ENCODE measurements around the gene MARCO. TPM values are rescaled to one million over a fixed set of nuclear protein-coding genes. Genes with fewer than 3 reads are reported as not detected.

Gene MARCO
- total and polyA plus RNA-seq, 2 donors (not counting 3 experiments of a cell fraction or from before 2014, with no cell fraction given): not detected

DNA sequence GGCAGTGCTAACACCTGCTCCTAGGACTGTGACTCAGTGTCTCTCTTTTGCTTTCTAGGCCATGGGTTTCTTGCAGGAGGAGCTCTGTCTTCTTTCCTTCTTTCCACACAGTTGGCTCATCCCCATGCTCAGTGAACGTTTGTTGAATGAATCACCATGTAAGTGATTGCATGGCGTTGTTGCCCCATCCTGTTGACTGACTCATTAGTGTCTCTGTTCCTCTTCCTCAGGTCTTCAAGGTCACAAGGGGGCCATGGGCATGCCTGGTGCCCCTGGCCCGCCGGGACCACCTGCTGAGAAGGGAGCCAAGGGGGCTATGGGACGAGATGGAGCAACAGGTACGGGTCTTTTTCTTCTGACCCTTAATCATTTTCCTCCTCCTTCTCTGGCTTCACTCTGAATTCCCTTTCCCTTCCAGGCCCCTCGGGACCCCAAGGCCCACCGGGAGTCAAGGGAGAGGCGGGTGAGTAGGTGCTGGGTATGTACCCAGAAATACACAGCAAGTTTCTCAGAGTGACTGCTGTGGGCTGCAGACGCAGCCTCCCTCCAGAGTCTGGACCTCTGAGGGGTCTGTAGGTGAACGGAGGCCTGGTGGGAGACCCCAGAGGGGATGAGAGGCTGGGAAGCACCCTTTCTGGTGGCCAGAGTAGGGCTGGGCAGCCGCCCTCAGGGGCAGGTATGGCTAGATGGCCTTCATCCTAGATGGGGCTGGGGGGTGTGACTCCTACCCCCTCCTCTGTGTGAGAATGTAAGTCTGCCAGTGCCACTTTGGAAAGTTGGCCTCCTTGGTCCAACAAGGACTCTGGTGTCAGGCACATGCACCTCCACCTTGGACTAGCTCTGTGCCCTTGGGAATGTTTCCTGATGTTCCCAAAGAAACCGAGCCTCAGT lies 32.4 kb downstream of the MARCO start:
- ChIA-PET POLR2A (no interaction called here), CTCF (no interaction called here)
- Histone ChIP-seq H3K4me2 (ENCODE audit: insufficient read depth, low read length) (no peak overlapping the region), H3K4me1 (ENCODE audit: control insufficient read depth, extremely low read depth, insufficient read depth, low read length) (no peaks in the 10 kb centered on the region), H2AFZ (ENCODE audit: low read depth, low read length) (no peak overlapping the region), H3K27me3 (ENCODE audit: control insufficient read depth in 2 of 2, insufficient read depth in 2 of 2, low read length in 2 of 2) (no peaks in the 10 kb centered on the region), H3K36me3 (ENCODE audit: control insufficient read depth in 2 of 2, extremely low read depth in 1 of 2, insufficient read depth in 2 of 2, low read length in 2 of 2) (no peaks in the 10 kb centered on the region), H4K20me1 (replicated peaks; ENCODE audit: control insufficient read depth, extremely low read depth, insufficient read depth, low read length) (no peaks in the 10 kb centered on the region), H3K4me3 (replicated peaks in 1 of 3; ENCODE audit: insufficient read depth in 1 of 3, low read depth in 1 of 3, low read length in 3 of 3) (no peak overlapping the region), H3K27ac (ENCODE audit: insufficient read depth, low read depth, low read length) (no peak overlapping the region), H3K9me3 (replicated peaks; ENCODE audit: control insufficient read depth, insufficient read depth, low read length) (no peaks in the 10 kb centered on the region), H3K9me1 (replicated peaks; ENCODE audit: control insufficient read depth, extremely low read depth, insufficient read depth, low read length) (no peaks in the 10 kb centered on the region), H3K79me2 (ENCODE audit: control insufficient read depth, insufficient read depth, low read length) (no peaks in the 10 kb centered on the region), H3K9ac (replicated peaks; ENCODE audit: extremely low read depth, insufficient read depth, low read length) (no peak overlapping the region)
- TF ChIP-seq EZH2 (IDR thresholded peaks at IDR 0.05; ENCODE audit: borderline replicate concordance, low read depth, low read length, severe bottlenecking) (no peak), FOS (IDR thresholded peaks at IDR 0.05; ENCODE audit: borderline replicate concordance, insufficient read depth, low read length) (no peak), MYC (IDR thresholded peaks at IDR 0.05; ENCODE audit: low read depth, low read length) (no peak), POLR2AphosphoS5 (IDR thresholded peaks at IDR 0.05; ENCODE audit: insufficient read depth, low read depth, low read length) (no peak), JUN (IDR thresholded peaks at IDR 0.05; ENCODE audit: borderline replicate concordance, insufficient read depth, insufficient read length, low read depth) (no peak), POLR2A (IDR thresholded peaks at IDR 0.05; ENCODE audit: low read depth, low read length) (no peak), GATA2 (IDR thresholded peaks at IDR 0.05; ENCODE audit: insufficient read depth, insufficient read length, low read depth, low read length) (no peak)
- TF ChIP-seq, protein P1, sequence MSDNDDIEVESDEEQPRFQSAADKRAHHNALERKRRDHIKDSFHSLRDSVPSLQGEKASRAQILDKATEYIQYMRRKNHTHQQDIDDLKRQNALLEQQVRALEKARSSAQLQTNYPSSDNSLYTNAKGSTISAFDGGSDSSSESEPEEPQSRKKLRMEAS (IDR thresholded peaks at IDR 0.05; ENCODE audit: insufficient read depth, insufficient read length): no peak
- TF ChIP-seq, protein P2, sequence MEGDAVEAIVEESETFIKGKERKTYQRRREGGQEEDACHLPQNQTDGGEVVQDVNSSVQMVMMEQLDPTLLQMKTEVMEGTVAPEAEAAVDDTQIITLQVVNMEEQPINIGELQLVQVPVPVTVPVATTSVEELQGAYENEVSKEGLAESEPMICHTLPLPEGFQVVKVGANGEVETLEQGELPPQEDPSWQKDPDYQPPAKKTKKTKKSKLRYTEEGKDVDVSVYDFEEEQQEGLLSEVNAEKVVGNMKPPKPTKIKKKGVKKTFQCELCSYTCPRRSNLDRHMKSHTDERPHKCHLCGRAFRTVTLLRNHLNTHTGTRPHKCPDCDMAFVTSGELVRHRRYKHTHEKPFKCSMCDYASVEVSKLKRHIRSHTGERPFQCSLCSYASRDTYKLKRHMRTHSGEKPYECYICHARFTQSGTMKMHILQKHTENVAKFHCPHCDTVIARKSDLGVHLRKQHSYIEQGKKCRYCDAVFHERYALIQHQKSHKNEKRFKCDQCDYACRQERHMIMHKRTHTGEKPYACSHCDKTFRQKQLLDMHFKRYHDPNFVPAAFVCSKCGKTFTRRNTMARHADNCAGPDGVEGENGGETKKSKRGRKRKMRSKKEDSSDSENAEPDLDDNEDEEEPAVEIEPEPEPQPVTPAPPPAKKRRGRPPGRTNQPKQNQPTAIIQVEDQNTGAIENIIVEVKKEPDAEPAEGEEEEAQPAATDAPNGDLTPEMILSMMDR (IDR thresholded peaks at IDR 0.05; ENCODE audit: extremely low read depth in 1 of 2, insufficient read depth in 1 of 2, low read depth in 1 of 2, low read length in 2 of 2): no peak
- dilution Hi-C loops (cut with MboI; ENCODE audit: extremely low pct_ligation_motif_present, low sequenced_read_pairs): no loop called here
- intact Hi-C loops (cut with micrococcal nuclease): no loop called here
- DNase-seq (ENCODE audit: low read depth, low spot score) (no peak), FAIRE-seq (no peak)
- BruUV-seq (replicated peaks): no TSS peak
